Esophagus mucosa (tissue), 1 donor: ENCODE data around the gene RBM34. TPM values are rescaled to one million over a fixed set of nuclear protein-coding genes. Genes with fewer than 3 reads are reported as not detected.
A peak's percentile ranks its signal among the peaks of the same experiment; 100 is the strongest.

Experiments
- ATAC-seq: fragments of 200-7000 bp; cut with Tn5 transposase; one replicate; pipeline ENCODE4 v1.9.1; 2020
- total RNA-seq: library from RNA; stranded (reverse); gene quantifications from one replicate; pipeline ENCODE4 v1.2.4, GENCODE V29; 2023
- donor health status: DM: yes; HTN: yes; CAD: no.

Gene RBM34
- total RNA-seq, 1 donor from 2014 or later: 63.7 TPM

- ATAC-seq: no peak
Observed at GRCh38 chr1:235152235-235152634, 8.8 kb downstream of the RBM34 start.

GRCh38 chr1:235151033-235151432 lies 10.0 kb downstream of the RBM34 start:
- peak; percentile 79 for ATAC-seq

GRCh38 chr1:235149824-235150223 lies 11.2 kb downstream of the RBM34 start:
- no peak for ATAC-seq

- ATAC-seq: no peak
Observed at GRCh38 chr1:235147269-235147668, 13.8 kb downstream of the RBM34 start.

- ATAC-seq: no peak
Observed at GRCh38 chr1:235145639-235146038, 15.4 kb downstream of the RBM34 start.

GRCh38 chr1:235142991-235143390 lies 18.1 kb downstream of the RBM34 start:
- ATAC-seq: no peak

- no peak for ATAC-seq
Observed at GRCh38 chr1:235139315-235139714, 21.7 kb downstream of the RBM34 start.

GRCh38 chr1:235138821-235139220 lies 22.2 kb downstream of the RBM34 start:
- no peak for ATAC-seq

- no peak for ATAC-seq
Observed at GRCh38 chr1:235136111-235136510, 24.9 kb downstream of the RBM34 start.

GRCh38 chr1:235134171-235134570 lies 26.9 kb downstream of the RBM34 start:
- ATAC-seq: no peak

- ATAC-seq: no peak
Observed at GRCh38 chr1:235133086-235133485, 28.0 kb downstream of the RBM34 start.

GRCh38 chr1:235131961-235132360 lies 29.1 kb downstream of the RBM34 start:
- ATAC-seq: no peak

GRCh38 chr1:235130766-235131270 lies 30.2 kb downstream of the RBM34 start:
- ATAC-seq: no peak

- no peak for ATAC-seq
Observed at GRCh38 chr1:235129774-235130570, 31.1 kb downstream of the RBM34 start.

- ATAC-seq: peak; percentile 99
Observed at GRCh38 chr1:235128456-235129328, 32.4 kb downstream of the RBM34 start, which contains the start of gene TOMM20. TSS of gene TOMM20 (minus strand) at chr1:235128837. CDS start at chr1:235128715, 122 bp downstream.

GRCh38 chr1:235127732-235128455 lies 33.2 kb downstream of the RBM34 start:
- peak; percentile 2 for ATAC-seq

- ATAC-seq: no peak
Observed at GRCh38 chr1:235127203-235127602, 33.8 kb downstream of the RBM34 start.

GRCh38 chr1:235124665-235125064 lies 36.4 kb downstream of the RBM34 start:
- ATAC-seq: no peak

GRCh38 chr1:235124111-235124510 lies 36.9 kb downstream of the RBM34 start:
- ATAC-seq: no peak

- no peak for ATAC-seq
Observed at GRCh38 chr1:235122348-235122747, 38.7 kb downstream of the RBM34 start.

GRCh38 chr1:235113183-235113917 lies 47.7 kb downstream of the RBM34 start:
- no peak for ATAC-seq
